T-helper 22 cell (primary cell): ENCODE data around the gene TMEM132D.

Experiments
- DNase-seq: peaks from one replicate; pipeline ENCODE4 v3.0.0-alpha.2; 2020; ENCODE audit warnings: low read depth

Gene TMEM132D

GRCh38 chr12:129825316-129825715 is 78.5 kb downstream of the TMEM132D start:
- no peak for DNase-seq

GRCh38 chr12:129821964-129822363 is 81.9 kb downstream of the TMEM132D start:
- no peak for DNase-seq

GRCh38 chr12:129819391-129819790 is 84.4 kb downstream of the TMEM132D start:
- DNase-seq, result no peak

- no peak for DNase-seq
Observed at GRCh38 chr12:129815846-129816245, 88.0 kb downstream of the TMEM132D start.

GRCh38 chr12:129811963-129812362 is 91.9 kb downstream of the TMEM132D start:
- no peak for DNase-seq

- DNase-seq, result no peak
Observed at GRCh38 chr12:129807136-129807535, 96.7 kb downstream of the TMEM132D start.

- DNase-seq, result no peak
Observed at GRCh38 chr12:129791396-129791795, 112.4 kb downstream of the TMEM132D start.

- no peak for DNase-seq
Observed at GRCh38 chr12:129790930-129791329, 112.9 kb downstream of the TMEM132D start.

GRCh38 chr12:129790331-129790730 is 113.5 kb downstream of the TMEM132D start:
- DNase-seq, result no peak

GRCh38 chr12:129789921-129790320 is 113.9 kb downstream of the TMEM132D start:
- no peak for DNase-seq

- DNase-seq, result no peak
Observed at GRCh38 chr12:129788506-129789084, 115.2 kb downstream of the TMEM132D start.

GRCh38 chr12:129779989-129780388 is 123.8 kb downstream of the TMEM132D start:
- DNase-seq, result no peak

- DNase-seq, result no peak
Observed at GRCh38 chr12:129779033-129779432, 124.8 kb downstream of the TMEM132D start.

GRCh38 chr12:129776977-129777667 is 126.7 kb downstream of the TMEM132D start:
- no peak for DNase-seq

GRCh38 chr12:129772501-129773493 is 131.0 kb downstream of the TMEM132D start:
- no peak for DNase-seq

- no peak for DNase-seq
Observed at GRCh38 chr12:129771238-129771637, 132.6 kb downstream of the TMEM132D start.

- no peak for DNase-seq
Observed at GRCh38 chr12:129765719-129766118, 138.1 kb downstream of the TMEM132D start.

- DNase-seq, result no peak
Observed at GRCh38 chr12:129762436-129762835, 141.4 kb downstream of the TMEM132D start.

- no peak for DNase-seq
Observed at GRCh38 chr12:129753586-129753985, 150.2 kb downstream of the TMEM132D start.

GRCh38 chr12:129750421-129750820 is 153.4 kb downstream of the TMEM132D start:
- DNase-seq, result no peak

GRCh38 chr12:129746318-129746717 is 157.5 kb downstream of the TMEM132D start:
- DNase-seq, result no peak

GRCh38 chr12:129729170-129729569 is 174.7 kb downstream of the TMEM132D start:
- DNase-seq, result no peak

GRCh38 chr12:129727100-129727499 is 176.7 kb downstream of the TMEM132D start:
- DNase-seq, result no peak
